K562 (cell line): Measurements from ENCODE around the gene ZKSCAN4. TPM values are rescaled to one million over a fixed set of nuclear protein-coding genes. Genes with fewer than 3 reads are reported as not detected.

ENCODE experiments used
- ATAC-seq: fragments of 200-7000 bp; cut with Tn5 transposase; 3 replicates; pipeline ENCODE4 v1.9.1; 2020; ENCODE audit warnings: moderate library complexity
- BruUV-seq: library from RNA; stranded (reverse); fragments of 400-500 nt; replicated peaks from 2 replicates; lab custom pipeline; 2021; lab: Mats Ljungman, UMichigan
- CTCF ChIA-PET: fragments of 300-600 bp; formaldehyde crosslinking; extraction: SDS; loops from one replicate; lab custom pipeline; 2021; ENCODE audit warnings: low intra/inter-chr PET ratio; lab: Yijun Ruan, JAX
- POLR2A ChIA-PET: fragments of 300-600, 350-650 bp; sonication (Branson Sonifier 250); formaldehyde crosslinking; extraction: SDS; loops from one replicate; lab custom pipeline; 2021; ENCODE audit warnings: antibody characterized with exemption, inconsistent platforms; lab: Yijun Ruan, JAX
- DNase-seq, 4 experiments: peaks; one replicate each; pipeline versions ENCODE4 v3.0.0 to v3.0.0-alpha.2; 2011 to 2018; ENCODE audit warnings: low spot score in 3 of 4, mixed read lengths in 3 of 4; ENCODE audit errors: extremely low read depth in 1 of 4
- FAIRE-seq: peaks from 2 replicates; lab custom pipeline; 2011; peaks lifted over from hg19 to GRCh38; lab: Jason Lieb, UNC
- H2AFZ ChIP-seq: 2 replicates; pipeline ENCODE4 v1.6.0; 2011; ENCODE audit warnings: low read depth, low read length, control low read depth, inconsistent platforms
- H3K27ac ChIP-seq: fragments of 200-600 bp; 3 replicates; pipeline ENCODE4 v1.8.0; 2011; ENCODE audit warnings: low read depth, mild to moderate bottlenecking, control low read depth, inconsistent platforms, low read length, moderate library complexity, mixed read lengths; ENCODE audit errors: extremely low read depth
- H3K27me3 ChIP-seq, 2 experiments: fragments of 300-600 bp in 1 of 2; 2 replicates in 1 of 2; 3 replicates in 1 of 2; pipeline versions ENCODE4 v1.6.0 to v1.8.0; 2011; ENCODE audit warnings: inconsistent platforms in 2 of 2, low read length in 2 of 2, mild to moderate bottlenecking in 1 of 2, mixed read lengths in 1 of 2, moderate library complexity in 1 of 2; ENCODE audit not compliant: control insufficient read depth in 2 of 2, insufficient read depth in 2 of 2
- H3K36me3 ChIP-seq: fragments of 300-600 bp; 3 replicates; pipeline ENCODE4 v1.8.0; 2011; ENCODE audit warnings: mild to moderate bottlenecking, low read length, inconsistent platforms; ENCODE audit not compliant: control insufficient read depth, insufficient read depth
- H3K4me1 ChIP-seq, 2 experiments: fragments of 200-600 bp in 1 of 2; replicated peaks in 1 of 2; 2 replicates in 1 of 2; 3 replicates in 1 of 2; pipeline versions ENCODE4 v1.5.1 to v1.8.0; 2011; ENCODE audit warnings: inconsistent platforms in 2 of 2, low read length in 2 of 2, mild to moderate bottlenecking in 1 of 2, mixed read lengths in 1 of 2, moderate library complexity in 1 of 2; ENCODE audit not compliant: control insufficient read depth in 2 of 2, insufficient read depth in 2 of 2
- H3K4me2 ChIP-seq: 2 replicates; pipeline ENCODE4 v1.6.1; 2011; ENCODE audit warnings: low read length, control low read depth, inconsistent platforms, mixed read lengths; ENCODE audit not compliant: insufficient read depth
- H3K4me3 ChIP-seq: fragments of 200-600 bp; sonication (generic), shearing (Covaris generic); 2 replicates; pipeline ENCODE4 v1.5.1; 2016; ENCODE audit warnings: control low read depth, inconsistent platforms
- H3K79me2 ChIP-seq: fragments of 200-600 bp; 3 replicates; pipeline ENCODE4 v1.8.0; 2011; ENCODE audit warnings: low read length, inconsistent platforms; ENCODE audit not compliant: control insufficient read depth, insufficient read depth
- H3K9ac ChIP-seq, 2 experiments: 2 replicates each; pipeline versions ENCODE4 v1.6.0 to v1.6.1; 2011; ENCODE audit warnings: low read depth in 2 of 2, low read length in 2 of 2, control low read depth in 1 of 2, inconsistent platforms in 1 of 2, mild to moderate bottlenecking in 1 of 2, mixed read lengths in 1 of 2; ENCODE audit not compliant: insufficient read depth in 1 of 2
- H3K9me1 ChIP-seq: one replicate; pipeline ENCODE4 v1.6.0; 2011; ENCODE audit warnings: inconsistent platforms, mild to moderate bottlenecking, low read length, moderate library complexity; ENCODE audit not compliant: control insufficient read depth, insufficient read depth
- H3K9me3 ChIP-seq: replicated peaks from 2 replicates; pipeline ENCODE4 v1.5.1; 2011; ENCODE audit warnings: low read depth, low read length, inconsistent platforms; ENCODE audit not compliant: control insufficient read depth, insufficient read depth
- H4K20me1 ChIP-seq: replicated peaks from 2 replicates; pipeline ENCODE4 v1.6.1; 2011; ENCODE audit warnings: low read length, inconsistent platforms, mixed read lengths; ENCODE audit not compliant: control insufficient read depth, insufficient read depth
- BACH1 ChIP-seq: fragments of 200-800 bp; sonication (Bioruptor generic); IDR thresholded peaks from 2 replicates; pipeline ENCODE4 v1.6.1; 2016; ENCODE audit warnings: missing genetic modification characterization, missing compliant biosample characterization
- CBX2 ChIP-seq: fragments of 200-600 bp; sonication (generic); IDR thresholded peaks from one replicate; pipeline ENCODE4 v1.6.1; 2012; ENCODE audit warnings: mild to moderate bottlenecking, low read length, inconsistent platforms; ENCODE audit not compliant: insufficient read depth, poor library complexity, severe bottlenecking
- ELF2 ChIP-seq: fragments of 250-450 bp; sonication (Bioruptor Pico); IDR thresholded peaks from 2 replicates; pipeline ENCODE4 v1.5.0; 2021; ENCODE audit warnings: mild to moderate bottlenecking
- KHSRP ChIP-seq: fragments of 450-650 bp; IDR thresholded peaks from 2 replicates; pipeline ENCODE4 v1.6.1; 2017
- PHF21A ChIP-seq: fragments of 450-650 bp; IDR thresholded peaks from 2 replicates; pipeline ENCODE4 v1.6.1; 2017; ENCODE audit warnings: low read depth, borderline replicate concordance
- PRPF4 ChIP-seq: fragments of 200-400 bp; formaldehyde crosslinking; IDR thresholded peaks from one replicate; pipeline ENCODE4 v1.6.1; 2017; ENCODE audit warnings: low read length, low read depth, mild to moderate bottlenecking; ENCODE audit not compliant: insufficient read depth, poor library complexity, severe bottlenecking
- SMAD1 ChIP-seq: fragments of 150-350 bp; IDR thresholded peaks from 2 replicates; pipeline ENCODE4 v1.6.1; 2014; ENCODE audit warnings: low read length, low read depth; ENCODE audit not compliant: partially characterized antibody
- WGBS: fragments of 100-300 bp; shearing (Covaris generic); methylation state at CpG from one replicate; pipeline ENCODE4 v1.1.6; 2016; ENCODE audit warnings: low coverage, mixed read lengths; ENCODE audit not compliant: insufficient coverage; ENCODE audit errors: missing lambda C conversion rate; 5-methylcytosine and 5-hydroxymethylcytosine counted together
- in situ Hi-C: fragments of 300-500 bp; cut with MboI; formaldehyde crosslinking; loops from 4 replicates; pipeline ENCODE4 v1.15.0; 2018; ENCODE audit warnings: inconsistent platforms, mixed read lengths
- intact Hi-C: fragments of 100-400 bp; cut with micrococcal nuclease; formaldehyde crosslinking; loops from 2 replicates; pipeline ENCODE4 v1.14.2; 2022
- polyA plus RNA-seq, 8 experiments: library from polyadenylated mRNA; depleted of rRNA in 4 of 8; stranded (reverse) in 5 of 8; unstranded in 3 of 8; fragments of >200 nt; fragmentation: Nextera tagmentation in 2 of 8; fragmentation: Illumina TruSeq in 1 of 8; extraction: Ambion mirVana in 2 of 8; extraction: Trizol in 1 of 8; gene quantifications; 2 replicates each; pipeline versions ENCODE4 v1.2.1 to v1.2.3, GENCODE V29; 2011 to 2014; ENCODE audit warnings: inconsistent platforms in 1 of 8, missing spikeins in 1 of 8
- total RNA-seq, 7 experiments: library from RNA; depleted of rRNA in 6 of 7; stranded (reverse); fragments of >200 nt in 6 of 7; fragmentation: Illumina TruSeq in 2 of 7; extraction: Trizol in 2 of 7; gene quantifications; 2 replicates each; pipeline versions ENCODE4 v1.2.1 to v1.2.3, GENCODE V29; 2011 to 2021; ENCODE audit warnings: low replicate concordance in 1 of 7

ZKSCAN4 gene
- total and polyA plus RNA-seq, 9 of the 15 experiments (the other 6 are each of a cell fraction or from before 2014, with no cell fraction given) = 1.2 to 5.3 (median 4.7) TPM

GRCh38 chr6:28239636-28240035, 12.4 kb downstream of the ZKSCAN4 start:
- 84% methylated on average over 1 of the region's 1 CpG for WGBS
- H3K9me1 ChIP-seq = no peaks in the 10 kb centered on the region
- in situ Hi-C loops = no loop called here
- no peak overlapping the region for H3K27ac ChIP-seq
- no peak for DNase-seq
- intact Hi-C loops = no loop called here
- CTCF ChIA-PET = no interaction called here
- POLR2A ChIA-PET = interaction anchor here (0.9 kb wide), 1 partner anchor 13 kb away, joined by 3 read pairs; no protein-coding TSS in a partner anchor
- H3K36me3 ChIP-seq = peaks cover 15% of the 10 kb centered on the region
- ATAC-seq = no peak
- H3K4me2 ChIP-seq = no peak overlapping the region
- TF ChIP-seq PRPF4 (no peak), PHF21A (no peak), KHSRP (no peak), SMAD1 (no peak), CBX2 (no peak), BACH1 (no peak), ELF2 (no peak)
- H3K27me3 ChIP-seq = no peaks in the 10 kb centered on the region
- no peak for FAIRE-seq
- no peaks in the 10 kb centered on the region for H3K4me1 ChIP-seq
- H3K9me3 ChIP-seq = no peaks in the 10 kb centered on the region
- H4K20me1 ChIP-seq = no peaks in the 10 kb centered on the region
- no peak overlapping the region for H2AFZ ChIP-seq
- H3K9ac ChIP-seq = no peak overlapping the region
- H3K4me3 ChIP-seq = no peak overlapping the region
- no peaks in the 10 kb centered on the region for H3K79me2 ChIP-seq
- BruUV-seq = no TSS peak
